ENCODE data around the gene PIGU.

- TF ChIP-seq CTCF (IDR thresholded peaks at IDR 0.05) = no peak
- no peak for TF ChIP-seq POLR2AphosphoS5 (IDR thresholded peaks at IDR 0.05)
- no peak for TF ChIP-seq EP300 (IDR thresholded peaks at IDR 0.05)
- TF ChIP-seq POLR2A (IDR thresholded peaks at IDR 0.05) = no peak
These were observed 124.3 kb downstream of the PIGU start for GRCh38 chr20:34552569-34552968.
